IMR-90 (cell line): ENCODE measurements around the gene LAMTOR3. TPM values are rescaled to one million over a fixed set of nuclear protein-coding genes. Genes with fewer than 3 reads are reported as not detected.

Experiments
- ATAC-seq: fragments of 200-7000 bp; cut with Tn5 transposase; 2 replicates; pipeline ENCODE4 v1.9.1; 2020; ENCODE audit warnings: low read depth, mild to moderate bottlenecking, moderate library complexity
- BruUV-seq: library from RNA; stranded (reverse); fragments of 400-500 nt; replicated peaks from 2 replicates; lab custom pipeline; 2021; lab: Mats Ljungman, UMichigan
- CTCF ChIA-PET: fragments of 300-600 bp; formaldehyde crosslinking; extraction: SDS; loops from one replicate; lab custom pipeline; 2021; ENCODE audit warnings: antibody characterized with exemption; lab: Yijun Ruan, JAX
- POLR2A ChIA-PET: fragments of 300-600 bp; sonication (Branson Sonifier 250); formaldehyde crosslinking; loops from one replicate; lab custom pipeline; 2022; ENCODE audit warnings: antibody characterized with exemption; ENCODE audit not compliant: unreplicated experiment; lab: Charles Lee
- DNase-seq: peaks from one replicate; pipeline ENCODE4 v3.0.0; 2013
- H2AFZ ChIP-seq: replicated peaks from 2 replicates; pipeline ENCODE3; 2013; ENCODE audit warnings: low read length, mild to moderate bottlenecking; ENCODE audit not compliant: poor library complexity
- H2AK5ac ChIP-seq: 2 replicates; pipeline ENCODE4 v1.6.1; 2013; ENCODE audit warnings: low read depth, low read length, inconsistent platforms
- H2AK9ac ChIP-seq: replicated peaks from 2 replicates; pipeline ENCODE3; 2013; ENCODE audit warnings: mild to moderate bottlenecking, low read depth, low read length, moderate library complexity; ENCODE audit not compliant: poor library complexity
- H2BK120ac ChIP-seq: 2 replicates; pipeline ENCODE4 v1.6.1; 2013; ENCODE audit warnings: low read depth, low read length, inconsistent platforms
- H2BK15ac ChIP-seq: 3 replicates; pipeline ENCODE4 v1.6.1; 2013; ENCODE audit warnings: low read depth, low read length, inconsistent platforms
- H2BK20ac ChIP-seq: 2 replicates; pipeline ENCODE4 v1.6.1; 2013; ENCODE audit warnings: low read depth, mild to moderate bottlenecking, inconsistent platforms, low read length, moderate library complexity
- H2BK5ac ChIP-seq: 2 replicates; pipeline ENCODE4 v1.6.1; 2013; ENCODE audit warnings: mild to moderate bottlenecking, low read depth, low read length, inconsistent platforms; ENCODE audit not compliant: poor library complexity, severe bottlenecking
- H3K14ac ChIP-seq: replicated peaks from 2 replicates; pipeline ENCODE4 v1.6.1; 2013; ENCODE audit warnings: low read depth, low read length, inconsistent platforms
- H3K18ac ChIP-seq: 2 replicates; pipeline ENCODE4 v1.6.1; 2013; ENCODE audit warnings: low read depth, low read length, control low read depth
- H3K23ac ChIP-seq: 2 replicates; pipeline ENCODE4 v1.6.1; 2013; ENCODE audit warnings: low read depth, low read length, inconsistent platforms
- H3K27ac ChIP-seq: 2 replicates; pipeline ENCODE4 v1.5.1; 2013; ENCODE audit warnings: mild to moderate bottlenecking, control low read depth, low read length; ENCODE audit not compliant: insufficient read depth
- H3K27me3 ChIP-seq: 2 replicates; pipeline ENCODE4 v1.6.1; 2013; ENCODE audit warnings: low read length; ENCODE audit not compliant: control insufficient read depth, insufficient read depth
- H3K36me3 ChIP-seq: 2 replicates; pipeline ENCODE4 v1.6.1; 2013; ENCODE audit warnings: low read length, mixed read lengths; ENCODE audit not compliant: control insufficient read depth, insufficient read depth
- H3K4ac ChIP-seq: 2 replicates; pipeline ENCODE4 v1.6.1; 2013; ENCODE audit warnings: low read depth, low read length, inconsistent platforms
- H3K4me1 ChIP-seq: 2 replicates; pipeline ENCODE4 v1.6.1; 2013; ENCODE audit warnings: low read length, mixed read lengths; ENCODE audit not compliant: control insufficient read depth, insufficient read depth
- H3K4me2 ChIP-seq: 2 replicates; pipeline ENCODE4 v1.6.1; 2013; ENCODE audit warnings: low read depth, mild to moderate bottlenecking, control low read depth, low read length, moderate library complexity
- H3K4me3 ChIP-seq: 2 replicates; pipeline ENCODE4 v1.5.1; 2013; ENCODE audit warnings: low read depth, mild to moderate bottlenecking, control low read depth, low read length, moderate library complexity; ENCODE audit not compliant: insufficient read depth
- H3K56ac ChIP-seq: 2 replicates; pipeline ENCODE4 v1.6.1; 2013; ENCODE audit warnings: low read length, inconsistent platforms; ENCODE audit not compliant: insufficient read depth; ENCODE audit errors: extremely low read depth
- H3K79me1 ChIP-seq, 2 experiments: 2 replicates each; pipeline ENCODE4 v1.6.1; 2013; ENCODE audit warnings: low read length in 2 of 2, inconsistent platforms in 1 of 2, low read depth in 1 of 2
- H3K9ac ChIP-seq: 2 replicates; pipeline ENCODE4 v1.6.1; 2013; ENCODE audit warnings: low read depth, low read length, control low read depth
- H3K9me1 ChIP-seq: 2 replicates; pipeline ENCODE4 v1.6.1; 2013; ENCODE audit warnings: low read length, inconsistent platforms; ENCODE audit not compliant: insufficient read depth
- H3K9me3 ChIP-seq: 2 replicates; pipeline ENCODE4 v1.6.1; 2013; ENCODE audit warnings: low read length; ENCODE audit not compliant: control insufficient read depth, insufficient read depth
- H4K20me1 ChIP-seq: 2 replicates; pipeline ENCODE4 v1.6.1; 2013; ENCODE audit warnings: low read length, inconsistent platforms; ENCODE audit not compliant: insufficient read depth
- H4K5ac ChIP-seq: 2 replicates; pipeline ENCODE4 v1.6.1; 2013; ENCODE audit warnings: mild to moderate bottlenecking, low read depth, low read length, control low read depth
- H4K8ac ChIP-seq, 2 experiments: 2 replicates each; pipeline ENCODE4 v1.6.1; 2013; ENCODE audit warnings: low read depth in 2 of 2, low read length in 2 of 2, control low read depth in 1 of 2, inconsistent platforms in 1 of 2
- H4K91ac ChIP-seq: 2 replicates; pipeline ENCODE4 v1.6.1; 2013; ENCODE audit warnings: low read depth, low read length, inconsistent platforms; ENCODE audit not compliant: insufficient read depth
- MAFK ChIP-seq: IDR thresholded peaks from 2 replicates; pipeline ENCODE4 v1.6.1; 2012; ENCODE audit warnings: low read depth, low read length, improper control_type of control experiment
- MAZ ChIP-seq: IDR thresholded peaks from 2 replicates; pipeline ENCODE4 v1.6.1; 2012; ENCODE audit warnings: low read depth, mild to moderate bottlenecking, low read length, improper control_type of control experiment, moderate library complexity, borderline replicate concordance
- MXI1 ChIP-seq: IDR thresholded peaks from 2 replicates; pipeline ENCODE4 v1.6.1; 2012; ENCODE audit warnings: low read depth, mild to moderate bottlenecking, low read length, moderate library complexity, borderline replicate concordance
- NFE2L2 ChIP-seq: fragments of 150-350 bp; IDR thresholded peaks from 2 replicates; pipeline ENCODE4 v1.6.1; 2016; ENCODE audit warnings: low read depth, mild to moderate bottlenecking, low read length
- RAD21 ChIP-seq: IDR thresholded peaks from 2 replicates; pipeline ENCODE4 v1.6.1; 2012; ENCODE audit warnings: low read length, improper control_type of control experiment
- RCOR1 ChIP-seq: IDR thresholded peaks from 2 replicates; pipeline ENCODE4 v1.6.1; 2012; ENCODE audit warnings: mild to moderate bottlenecking, low read length, improper control_type of control experiment; ENCODE audit not compliant: insufficient replicate concordance
- RFX5 ChIP-seq: IDR thresholded peaks from 2 replicates; pipeline ENCODE4 v1.8.0; 2012; ENCODE audit warnings: low read depth, mild to moderate bottlenecking, low read length, moderate library complexity
- SMC3 ChIP-seq: fragments of 150-350 bp; IDR thresholded peaks from 2 replicates; pipeline ENCODE4 v1.6.1; 2016; ENCODE audit warnings: low read depth, mild to moderate bottlenecking, antibody characterized with exemption, low read length, moderate library complexity
- WGBS, 2 experiments: methylation state at CpG; one replicate each; pipeline versions ENCODE4 v1.1.5 to v1.1.7; 2013; ENCODE audit warnings: missing lambda C conversion rate in 2 of 2; ENCODE audit not compliant: insufficient read length in 1 of 2; ENCODE audit errors: extremely low coverage in 2 of 2; 5-methylcytosine and 5-hydroxymethylcytosine counted together
- dilution Hi-C: fragments of 300-500 bp; cut with HindIII; formaldehyde crosslinking; loops from one replicate; pipeline ENCODE4 v1.14.3; 2018; ENCODE audit warnings: low sequenced_read_pairs; ENCODE audit not compliant: unreplicated experiment
- in situ Hi-C: fragments of 300-500 bp; cut with MboI; formaldehyde crosslinking; loops from 3 replicates; pipeline ENCODE4 v1.14.3; 2019; ENCODE audit warnings: low sequenced_read_pairs, inconsistent platforms, mixed read lengths
- intact Hi-C: fragments of 100-400 bp; cut with micrococcal nuclease; formaldehyde crosslinking; loops from 2 replicates; pipeline ENCODE4 v1.10.0; 2022
- polyA plus RNA-seq, 3 experiments: library from polyadenylated mRNA; depleted of rRNA; stranded (reverse); fragments of >200 nt; gene quantifications; 2 replicates each; pipeline ENCODE4 v1.2.3, GENCODE V29; 2012; ENCODE audit warnings: low replicate concordance in 1 of 3
- total RNA-seq: library from RNA; depleted of rRNA; stranded (reverse); fragments of >200 nt; gene quantifications from 2 replicates; pipeline ENCODE4 v1.2.3, GENCODE V29; 2012
- TF ChIP-seq, protein P1 (sequence below): fragments of 150-350 bp; IDR thresholded peaks from 2 replicates; pipeline ENCODE4 v1.6.1; 2016; ENCODE audit warnings: low read depth, mild to moderate bottlenecking, low read length, moderate library complexity, borderline replicate concordance
- TF ChIP-seq, protein P2 (sequence below): conservative IDR thresholded peaks from 2 replicates; pipeline ENCODE4 v1.5.1; 2012; ENCODE audit warnings: mild to moderate bottlenecking, low read depth, low read length, improper control_type of control experiment

The LAMTOR3 gene
- total and polyA plus RNA-seq, 2 of the 4 experiments (the other 2 are of a cell fraction): 28.6 to 35.7 TPM

DNA sequence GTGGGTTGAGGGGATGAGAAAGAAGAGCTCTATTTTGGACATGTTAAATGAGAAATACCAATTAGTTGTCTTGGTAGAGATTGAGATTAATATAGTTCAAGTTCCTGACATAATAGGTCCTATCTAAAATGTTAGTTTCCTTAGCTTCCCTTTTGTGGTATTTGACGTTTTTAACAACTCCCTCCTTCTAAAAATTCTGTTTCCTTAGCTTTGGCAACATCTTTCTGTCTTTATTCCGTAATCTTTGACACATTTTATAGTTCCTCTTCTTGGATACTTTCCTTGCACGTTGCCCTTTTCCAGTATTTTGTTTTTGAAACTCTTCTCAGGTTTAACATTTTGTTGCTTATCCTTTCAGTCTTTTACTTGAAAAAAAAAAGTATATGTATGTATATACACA, 36.9 kb downstream of the LAMTOR3 start:
- H3K14ac ChIP-seq: no peak overlapping the region
- intact Hi-C loops: no loop called here
- CTCF ChIA-PET: interaction anchor here (0.6 to 0.7 kb wide), 3 partner anchors 29 to 1808 kb away, joined by 3 to 5 read pairs (median 3); no protein-coding TSS in a partner anchor

More for the DNA sequence above, 36.9 kb downstream of the LAMTOR3 start:
- Histone ChIP-seq H2BK15ac (no peak overlapping the region), H3K56ac (no peak overlapping the region), H3K23ac (no peak overlapping the region), H2BK5ac (no peak overlapping the region), H2AK9ac (no peak overlapping the region), H3K4me1 (no peaks in the 10 kb centered on the region), H2AFZ (no peak overlapping the region), H4K5ac (no peak overlapping the region), H4K8ac (no peak overlapping the region), H3K18ac (no peak overlapping the region), H3K79me1 (no peaks in the 10 kb centered on the region), H3K4me2 (no peak overlapping the region), H3K4ac (no peak overlapping the region), H3K27ac (no peak overlapping the region), H3K9ac (no peak overlapping the region), H3K36me3 (no peaks in the 10 kb centered on the region), H2BK20ac (no peak overlapping the region), H3K27me3 (peaks cover 10% of the 10 kb centered on the region), H4K20me1 (no peaks in the 10 kb centered on the region), H3K4me3 (no peak overlapping the region), H2AK5ac (no peak overlapping the region), H2BK120ac (no peak overlapping the region), H4K91ac (no peak overlapping the region), H3K9me1 (no peaks in the 10 kb centered on the region), H3K9me3 (no peaks in the 10 kb centered on the region)
- BruUV-seq: no TSS peak
- ATAC-seq (no peak), DNase-seq (no peak)
- dilution Hi-C loops: no loop called here
- no CpG with 5 or more reads among the region's 3 CpGs for WGBS, 2 experiments
- TF ChIP-seq RFX5 (no peak), MAZ (no peak), RCOR1 (no peak), NFE2L2 (no peak), MAFK (no peak), SMC3 (no peak), MXI1 (no peak), RAD21 (no peak)
- TF ChIP-seq, protein P1, sequence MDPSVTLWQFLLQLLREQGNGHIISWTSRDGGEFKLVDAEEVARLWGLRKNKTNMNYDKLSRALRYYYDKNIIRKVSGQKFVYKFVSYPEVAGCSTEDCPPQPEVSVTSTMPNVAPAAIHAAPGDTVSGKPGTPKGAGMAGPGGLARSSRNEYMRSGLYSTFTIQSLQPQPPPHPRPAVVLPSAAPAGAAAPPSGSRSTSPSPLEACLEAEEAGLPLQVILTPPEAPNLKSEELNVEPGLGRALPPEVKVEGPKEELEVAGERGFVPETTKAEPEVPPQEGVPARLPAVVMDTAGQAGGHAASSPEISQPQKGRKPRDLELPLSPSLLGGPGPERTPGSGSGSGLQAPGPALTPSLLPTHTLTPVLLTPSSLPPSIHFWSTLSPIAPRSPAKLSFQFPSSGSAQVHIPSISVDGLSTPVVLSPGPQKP: no peak
- TF ChIP-seq, protein P2, sequence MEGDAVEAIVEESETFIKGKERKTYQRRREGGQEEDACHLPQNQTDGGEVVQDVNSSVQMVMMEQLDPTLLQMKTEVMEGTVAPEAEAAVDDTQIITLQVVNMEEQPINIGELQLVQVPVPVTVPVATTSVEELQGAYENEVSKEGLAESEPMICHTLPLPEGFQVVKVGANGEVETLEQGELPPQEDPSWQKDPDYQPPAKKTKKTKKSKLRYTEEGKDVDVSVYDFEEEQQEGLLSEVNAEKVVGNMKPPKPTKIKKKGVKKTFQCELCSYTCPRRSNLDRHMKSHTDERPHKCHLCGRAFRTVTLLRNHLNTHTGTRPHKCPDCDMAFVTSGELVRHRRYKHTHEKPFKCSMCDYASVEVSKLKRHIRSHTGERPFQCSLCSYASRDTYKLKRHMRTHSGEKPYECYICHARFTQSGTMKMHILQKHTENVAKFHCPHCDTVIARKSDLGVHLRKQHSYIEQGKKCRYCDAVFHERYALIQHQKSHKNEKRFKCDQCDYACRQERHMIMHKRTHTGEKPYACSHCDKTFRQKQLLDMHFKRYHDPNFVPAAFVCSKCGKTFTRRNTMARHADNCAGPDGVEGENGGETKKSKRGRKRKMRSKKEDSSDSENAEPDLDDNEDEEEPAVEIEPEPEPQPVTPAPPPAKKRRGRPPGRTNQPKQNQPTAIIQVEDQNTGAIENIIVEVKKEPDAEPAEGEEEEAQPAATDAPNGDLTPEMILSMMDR: no peak
- POLR2A ChIA-PET: no interaction called here
- in situ Hi-C loops: no loop called here
